Measurements from ENCODE around the gene LYL1.
A peak's percentile ranks its signal among the peaks of the same experiment; 100 is the strongest.
"Not testable (repeated sequence)": the region's sequence is repeated elsewhere in the genome, so short reads cannot be mapped to it uniquely, and the experiment has no call there.

The LYL1 gene

DNA sequence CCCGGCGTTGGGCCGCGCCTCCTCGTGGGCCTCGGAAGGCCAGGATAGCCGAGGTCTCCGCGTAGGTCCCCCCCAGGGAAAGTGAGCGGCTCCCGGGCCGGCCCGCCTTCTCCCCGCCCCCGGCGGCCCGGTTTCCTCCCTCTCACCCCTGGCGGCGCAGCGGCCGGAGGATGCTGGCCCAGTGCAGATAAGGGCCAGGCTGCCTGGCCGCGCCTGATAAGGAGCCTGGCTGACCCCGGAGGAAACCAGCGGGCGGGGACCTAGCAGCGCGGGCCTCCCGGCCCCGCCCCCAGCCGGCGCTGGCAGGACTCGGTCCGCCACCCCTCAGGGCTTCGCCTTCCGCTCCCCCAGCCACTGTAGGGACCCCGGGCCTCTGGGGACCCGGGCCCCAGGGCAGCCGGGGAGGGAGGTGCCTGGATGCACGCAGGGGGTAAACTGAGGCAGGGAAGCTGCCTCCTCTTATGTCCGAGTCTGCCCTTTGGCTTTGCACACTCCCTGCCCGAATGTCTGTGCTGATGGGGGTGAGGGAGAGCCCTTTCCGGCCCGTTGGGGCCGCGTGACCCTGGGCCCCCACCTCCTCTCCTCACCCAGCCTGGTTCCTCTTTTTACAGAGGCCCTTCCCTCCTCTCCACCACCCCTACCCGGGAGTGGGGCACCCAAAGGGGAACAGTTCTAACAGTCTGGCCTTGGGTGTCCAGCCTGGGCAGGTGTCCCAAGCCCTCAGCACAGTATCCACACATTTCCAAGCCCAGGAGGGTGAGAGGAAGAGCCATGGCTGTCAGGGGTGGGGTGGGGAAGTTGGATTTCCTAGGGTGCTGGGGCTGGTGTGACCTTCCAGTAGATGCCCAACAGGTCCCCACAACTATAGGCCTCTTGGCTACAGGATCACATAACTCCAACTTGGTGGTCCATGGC is at the start of gene LYL1:
LYL1 (minus strand) TSS at position 193 of the 915 bp plus-strand sequence. CDS start 1,687 bp downstream, outside the sequence.
- peak; percentile 48 for DNase-seq (ENCODE audit: low read depth)

DNA sequence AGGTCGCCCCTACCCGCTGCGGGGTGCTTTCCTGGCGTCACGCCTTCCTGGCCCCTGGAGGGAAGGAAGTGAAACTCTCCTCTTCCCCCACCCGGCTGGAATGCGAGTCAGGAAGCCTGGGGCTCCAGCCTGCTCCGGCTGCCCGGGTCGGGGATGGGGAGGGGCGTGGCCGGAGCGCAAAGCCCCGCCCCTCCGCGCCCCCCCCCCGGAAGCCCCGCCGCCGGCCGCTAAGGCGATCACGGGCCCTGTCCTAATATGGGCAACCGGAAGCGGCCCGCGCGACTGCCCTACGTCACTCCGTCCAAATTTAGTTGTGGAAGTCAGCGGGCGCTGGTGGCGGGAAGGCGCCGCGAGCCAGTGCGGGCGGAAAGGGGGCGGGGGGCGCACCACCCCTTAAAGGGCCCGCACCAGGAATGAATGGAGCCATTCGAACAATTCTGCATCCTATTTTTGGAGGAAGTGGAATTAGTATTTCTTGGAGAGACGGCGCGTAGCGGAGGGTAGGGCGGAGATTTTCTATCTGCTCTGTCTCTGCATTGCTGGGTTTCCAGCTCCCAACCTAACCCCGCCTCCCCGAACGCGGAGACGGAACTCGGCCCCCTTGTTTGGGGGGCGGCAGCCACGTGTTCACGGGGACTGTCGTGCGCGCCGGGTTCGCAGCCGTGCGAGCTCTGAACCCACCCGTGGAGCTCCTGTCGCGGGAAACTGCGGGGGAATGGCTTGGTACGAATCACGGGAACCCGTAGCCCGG is 49.1 kb upstream of the LYL1 start:
- peak; percentile 98 for DNase-seq (ENCODE audit: low read depth)

DNA sequence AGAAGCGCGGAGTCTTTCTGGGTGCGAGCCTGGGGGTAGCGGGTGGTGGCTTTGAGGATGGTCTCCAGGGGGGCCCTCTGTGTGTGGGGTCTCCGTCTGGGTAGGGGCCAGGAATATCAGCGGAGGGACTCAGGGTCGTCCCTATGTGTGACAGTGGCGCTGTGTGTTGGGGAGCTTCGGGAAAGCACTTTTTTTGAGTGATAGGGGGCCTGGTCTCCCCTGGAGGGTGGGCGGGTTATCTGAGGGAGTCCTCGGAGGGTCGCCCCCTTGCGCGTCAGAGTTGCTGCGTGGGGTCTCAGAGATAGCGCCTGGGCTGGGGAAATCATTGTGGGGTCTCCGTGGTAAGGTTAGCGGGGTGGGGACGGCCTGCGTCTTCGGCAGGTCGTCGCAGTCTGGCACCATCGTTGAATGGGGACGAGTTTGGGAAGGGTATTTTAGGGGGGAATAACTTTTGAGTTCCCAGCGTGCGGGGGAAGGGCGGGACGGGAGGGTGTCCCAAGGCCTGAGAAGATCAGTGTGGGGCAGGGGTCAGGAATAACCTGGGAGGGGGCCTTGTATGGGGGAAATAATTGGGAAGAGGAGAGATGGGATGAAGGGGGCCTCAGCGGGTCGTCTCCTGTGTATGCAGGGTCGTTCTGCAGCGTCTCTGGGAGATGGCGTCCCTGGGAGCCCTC is 48.4 kb upstream of the LYL1 start:
- DNase-seq (ENCODE audit: low read depth) = no peak

DNA sequence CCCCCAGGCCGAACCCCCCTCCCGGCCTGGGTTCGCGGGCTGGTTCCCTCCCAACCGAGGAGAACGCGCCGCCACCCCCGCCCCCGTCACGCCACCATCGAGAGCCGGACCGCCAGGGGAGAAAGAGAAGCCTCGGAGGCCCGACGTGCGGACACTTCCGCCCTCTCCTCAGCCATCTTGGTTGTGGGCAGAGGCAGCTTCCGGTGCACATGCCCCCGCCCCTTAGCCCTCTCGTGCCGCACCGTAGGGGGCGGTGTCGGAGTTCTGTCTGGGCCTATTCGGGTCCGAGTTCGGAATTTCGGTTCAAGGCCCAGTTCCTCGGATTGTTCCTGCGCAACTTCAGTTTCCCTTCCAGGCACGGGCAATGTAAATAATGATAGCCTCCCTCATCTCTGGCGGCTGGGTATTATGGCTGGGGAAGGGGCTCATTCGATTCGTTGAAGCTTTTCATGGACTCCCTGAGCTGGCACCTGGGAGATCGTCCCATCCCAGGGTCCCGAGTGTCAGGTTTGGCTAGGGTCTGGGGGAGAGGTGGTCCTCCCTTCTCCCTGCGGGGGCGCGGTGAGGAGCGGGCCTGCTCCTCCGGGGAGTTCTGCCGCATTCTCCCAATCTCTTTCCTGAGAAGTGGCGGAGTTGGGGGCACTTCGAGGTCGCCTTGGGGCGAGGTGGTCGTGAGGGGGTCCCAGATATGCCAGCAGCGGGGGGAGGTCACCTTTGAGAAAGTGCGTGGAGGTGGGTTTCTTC is 47.7 kb upstream of the LYL1 start, which contains the start of the genes IER2 and STX10:
IER2 (plus strand) TSS at position 225 of the 744 bp plus-strand sequence. CDS start 2,776 bp downstream, outside the sequence.
STX10 (minus strand) TSS at position 189 of the 744 bp plus-strand sequence. CDS start 202 bp downstream, outside the sequence.
- DNase-seq (ENCODE audit: low read depth) = peak; percentile 96

DNA sequence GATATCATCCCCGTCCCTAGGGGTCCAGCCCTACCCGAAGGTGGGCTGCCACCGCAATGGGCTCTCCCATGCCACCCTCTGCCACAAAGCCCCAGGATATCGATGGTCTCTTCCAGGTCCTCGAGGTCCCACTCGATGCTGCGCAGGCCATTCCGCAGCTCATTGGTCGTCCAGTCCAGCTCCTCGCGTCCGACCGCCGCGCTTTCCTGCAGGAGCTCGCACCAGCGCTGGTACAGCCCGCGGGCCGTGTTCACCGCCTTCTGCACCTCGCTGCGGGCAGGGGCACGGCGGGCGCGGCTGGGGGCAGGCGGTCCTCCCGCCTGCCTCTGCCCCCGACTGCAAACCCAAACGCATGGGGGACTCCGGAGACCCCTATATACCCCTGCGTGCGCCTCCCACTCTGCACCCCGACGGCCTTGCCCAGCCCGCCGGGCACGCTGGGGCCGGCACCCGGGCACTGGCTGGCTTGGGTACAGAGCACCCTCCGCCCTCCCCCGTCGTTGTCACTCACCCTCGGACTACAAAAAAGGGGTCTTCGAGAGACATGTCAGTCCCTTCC is 47.0 kb upstream of the LYL1 start:
- no peak for DNase-seq (ENCODE audit: low read depth)

DNA sequence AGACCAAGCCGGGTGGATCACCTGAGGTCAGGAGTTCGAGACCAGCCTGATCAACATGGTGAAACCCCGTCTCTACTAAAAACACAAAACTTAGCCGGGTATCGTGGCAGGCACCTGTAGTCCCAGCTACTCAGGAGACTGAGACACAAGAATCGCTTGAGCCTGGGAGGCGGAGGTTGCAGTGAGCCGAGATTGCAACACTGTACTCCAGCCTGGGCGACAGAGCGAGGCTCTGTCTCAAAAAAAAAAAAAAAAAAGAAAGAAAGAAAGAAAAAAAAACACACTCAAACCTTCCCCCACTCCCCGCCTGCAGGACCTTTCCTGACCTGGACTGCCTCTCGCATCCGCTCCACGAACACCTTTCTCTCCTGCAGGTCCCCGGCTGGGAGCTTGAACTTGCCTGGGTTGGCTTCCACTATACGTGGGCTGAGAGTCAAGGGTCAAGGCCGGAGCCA is 46.5 kb upstream of the LYL1 start:
- DNase-seq (ENCODE audit: low read depth) = not testable (repeated sequence)

DNA sequence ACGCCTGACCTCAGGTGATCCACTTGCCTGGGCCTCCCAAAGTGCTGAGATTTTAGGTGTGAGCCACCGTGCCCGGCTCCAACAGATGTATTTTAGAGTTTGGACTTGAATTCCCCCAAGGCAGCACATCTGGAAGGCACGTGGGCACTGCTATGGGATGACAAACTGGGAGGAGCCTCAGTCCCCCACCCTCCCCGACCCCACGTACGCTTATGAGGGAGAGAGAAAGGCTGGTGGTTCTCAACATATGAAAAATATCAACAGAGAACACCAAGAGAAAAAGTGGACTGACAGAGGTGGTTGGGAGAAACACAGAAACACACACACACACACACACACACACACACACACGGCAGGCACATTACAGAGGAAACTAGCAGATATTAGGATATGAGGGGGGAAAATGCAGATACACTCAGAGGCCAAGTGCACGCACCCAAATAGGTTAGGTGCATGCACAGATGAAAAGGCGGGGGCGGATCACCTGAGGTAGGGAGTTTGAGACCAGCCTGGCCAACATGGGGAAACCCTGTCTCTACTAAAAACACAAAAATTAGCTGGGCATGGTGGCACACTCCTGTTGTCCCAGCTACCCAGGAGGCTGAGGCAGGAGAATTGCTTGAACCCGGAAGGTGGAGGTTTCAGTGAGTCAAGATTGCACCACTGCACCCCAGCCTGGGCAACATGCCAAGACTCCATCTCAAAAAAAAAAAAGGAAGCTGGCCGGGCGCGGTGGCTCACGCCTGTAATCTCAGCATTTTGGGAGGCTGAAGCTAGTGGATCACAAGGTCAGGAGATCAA is 44.3 kb upstream of the LYL1 start:
- DNase-seq (ENCODE audit: low read depth) = peak; percentile 46

DNA sequence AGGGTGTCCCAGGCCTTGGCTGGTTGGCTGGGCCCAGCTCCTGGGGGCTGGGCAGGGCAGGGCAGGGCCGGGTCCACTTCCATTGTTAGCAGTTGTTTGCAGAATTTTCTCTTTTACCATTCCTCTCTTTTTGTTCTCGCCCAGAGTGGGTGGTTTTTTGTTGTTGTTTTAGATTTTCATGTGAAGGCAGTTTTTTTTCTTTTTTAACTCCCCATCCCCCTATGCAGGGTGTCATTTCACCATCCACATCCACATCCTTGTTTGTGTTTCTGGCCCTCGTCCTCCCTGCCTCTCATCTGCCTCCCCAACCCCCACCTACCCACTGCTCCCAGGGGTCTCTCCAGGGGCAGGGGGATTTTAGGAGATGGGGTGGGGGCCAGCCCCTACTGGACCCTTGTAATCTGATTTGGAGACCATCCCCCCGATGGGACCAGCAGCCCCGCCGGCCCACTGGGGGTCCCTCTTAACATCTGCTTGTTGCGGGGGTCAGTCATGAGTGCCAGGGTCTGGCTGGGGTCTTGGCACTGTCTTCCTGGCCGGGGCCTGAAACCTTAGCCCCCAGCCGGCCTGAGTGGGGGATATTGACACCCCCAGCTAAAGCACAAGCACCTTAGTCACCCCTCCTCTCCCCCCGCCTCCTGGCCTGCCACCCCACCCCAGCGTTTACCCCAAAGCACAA is 37.1 kb upstream of the LYL1 start:
- DNase-seq (ENCODE audit: low read depth) = no peak

DNA sequence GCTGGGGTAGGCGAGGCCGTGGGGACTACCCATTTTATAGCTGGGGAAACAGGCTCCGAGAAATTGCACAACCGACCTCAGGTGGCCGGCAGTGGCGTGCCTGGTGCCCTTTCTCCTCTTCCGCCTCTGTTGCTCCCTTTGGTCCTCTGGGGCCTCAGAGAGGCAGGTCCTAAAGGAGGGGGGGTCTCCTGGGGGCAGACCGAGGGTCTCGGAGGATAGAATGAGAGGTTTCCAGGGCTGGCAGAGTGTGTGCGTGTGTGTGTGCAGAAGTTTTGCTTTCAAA is 36.2 kb upstream of the LYL1 start:
- no peak for DNase-seq (ENCODE audit: low read depth)

DNA sequence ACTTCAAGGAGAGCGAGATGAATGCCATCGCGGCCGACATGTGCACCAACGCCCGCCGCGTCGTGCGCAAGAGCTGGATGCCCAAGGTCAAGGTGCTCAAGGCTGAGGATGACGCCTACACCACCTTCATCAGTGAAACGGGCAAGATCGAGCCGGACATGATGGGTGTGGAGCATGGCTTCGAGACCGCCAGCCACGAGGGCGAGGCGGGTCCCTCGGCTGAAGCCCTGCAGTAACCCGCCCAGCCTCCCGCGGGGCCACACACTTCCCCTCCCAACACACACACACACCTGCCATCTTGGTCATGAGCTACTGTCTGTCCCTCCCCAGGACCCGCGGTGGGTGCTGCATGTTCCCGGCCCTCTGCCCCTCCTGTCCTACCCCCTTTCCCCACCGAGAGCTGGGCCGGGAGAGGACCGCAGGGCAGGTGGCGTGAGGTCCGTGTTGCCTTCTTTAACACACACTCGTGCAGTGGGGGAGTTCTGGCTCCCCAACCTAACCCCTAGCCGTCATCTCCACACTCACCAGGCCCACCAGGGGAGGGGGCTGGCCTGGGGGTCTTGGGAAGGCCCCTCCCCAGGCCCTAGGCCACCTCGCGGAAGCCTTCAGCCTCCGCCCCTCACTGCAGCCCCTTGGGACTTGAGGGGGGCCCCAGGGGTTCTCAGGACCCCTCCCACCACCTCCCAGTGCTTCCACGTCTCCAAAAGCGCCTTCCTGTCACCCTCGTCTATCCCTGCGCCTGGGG is 35.7 kb upstream of the LYL1 start:
- no peak for DNase-seq (ENCODE audit: low read depth)

DNA sequence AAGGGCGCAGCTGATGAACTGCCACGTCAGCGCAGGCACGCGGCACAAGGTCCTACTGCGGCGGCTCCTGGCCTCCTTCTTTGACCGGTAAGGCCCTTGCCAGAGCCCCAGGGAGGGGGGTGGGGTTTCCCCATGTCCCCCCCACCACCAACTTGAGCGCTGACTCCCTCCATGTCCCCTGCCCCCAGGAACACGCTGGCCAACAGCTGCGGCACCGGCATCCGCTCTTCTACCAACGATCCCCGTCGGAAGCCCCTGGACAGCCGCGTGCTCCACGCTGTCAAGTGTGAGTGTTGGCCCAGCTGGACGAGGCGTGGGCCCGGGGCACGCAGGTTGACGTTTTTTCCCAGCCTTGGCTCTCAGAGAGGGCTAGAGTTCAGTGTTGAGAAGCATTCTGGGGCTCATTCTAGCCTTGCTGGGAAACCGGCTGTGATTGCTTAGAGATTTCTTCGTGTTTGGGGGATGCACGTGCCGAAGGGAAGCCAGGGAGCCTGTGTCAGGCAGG is 34.7 kb upstream of the LYL1 start:
- no peak for DNase-seq (ENCODE audit: low read depth)

DNA sequence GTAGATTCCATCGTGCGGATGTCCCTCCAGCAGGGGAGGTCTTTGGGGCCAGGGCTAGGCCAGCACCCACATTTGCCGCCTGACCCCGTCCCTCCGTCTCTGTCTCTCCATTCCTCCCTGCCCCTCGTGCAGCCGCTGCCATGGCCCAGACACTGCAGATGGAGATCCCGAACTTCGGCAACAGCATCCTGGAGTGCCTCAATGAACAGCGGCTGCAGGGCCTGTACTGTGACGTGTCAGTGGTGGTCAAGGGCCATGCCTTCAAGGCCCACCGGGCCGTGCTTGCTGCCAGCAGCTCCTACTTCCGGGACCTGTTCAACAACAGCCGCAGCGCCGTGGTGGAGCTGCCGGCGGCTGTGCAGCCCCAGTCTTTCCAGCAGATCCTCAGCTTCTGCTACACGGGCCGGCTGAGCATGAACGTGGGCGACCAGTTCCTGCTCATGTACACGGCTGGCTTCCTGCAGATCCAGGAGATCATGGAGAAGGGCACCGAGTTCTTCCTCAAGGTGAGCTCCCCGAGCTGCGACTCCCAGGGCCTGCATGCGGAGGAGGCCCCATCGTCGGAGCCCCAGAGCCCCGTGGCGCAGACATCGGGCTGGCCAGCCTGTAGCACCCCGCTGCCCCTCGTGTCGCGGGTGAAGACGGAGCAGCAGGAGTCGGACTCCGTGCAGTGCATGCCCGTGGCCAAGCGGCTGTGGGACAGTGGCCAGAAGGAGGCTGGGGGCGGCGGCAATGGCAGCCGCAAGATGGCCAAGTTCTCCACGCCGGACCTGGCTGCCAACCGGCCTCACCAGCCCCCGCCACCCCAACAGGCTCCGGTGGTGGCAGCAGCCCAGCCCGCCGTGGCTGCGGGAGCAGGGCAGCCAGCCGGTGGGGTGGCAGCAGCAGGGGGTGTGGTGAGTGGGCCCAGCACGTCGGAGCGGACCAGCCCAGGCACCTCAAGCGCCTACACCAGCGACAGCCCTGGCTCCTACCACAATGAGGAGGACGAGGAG is 32.7 kb upstream of the LYL1 start:
- DNase-seq (ENCODE audit: low read depth) = no peak

DNA sequence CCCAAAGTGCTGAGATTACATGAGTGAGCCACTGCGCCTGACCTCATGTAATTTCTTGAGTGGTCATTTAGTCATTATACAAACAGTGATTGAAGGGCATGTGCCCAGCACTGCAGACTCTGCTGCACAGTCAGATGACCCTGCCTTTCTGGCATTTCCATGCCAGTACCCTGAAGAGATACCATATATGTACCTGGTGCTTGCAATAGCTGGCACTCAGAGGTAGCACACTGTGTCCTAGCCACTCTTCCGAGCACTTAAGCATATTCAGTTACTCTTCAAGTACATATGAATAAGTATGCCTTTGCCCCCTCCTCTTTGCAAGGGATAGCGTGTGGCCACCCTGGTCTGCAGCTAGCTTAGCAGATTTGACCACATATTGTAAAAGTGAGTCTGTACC is 32.0 kb upstream of the LYL1 start:
- DNase-seq (ENCODE audit: low read depth) = no peak

DNA sequence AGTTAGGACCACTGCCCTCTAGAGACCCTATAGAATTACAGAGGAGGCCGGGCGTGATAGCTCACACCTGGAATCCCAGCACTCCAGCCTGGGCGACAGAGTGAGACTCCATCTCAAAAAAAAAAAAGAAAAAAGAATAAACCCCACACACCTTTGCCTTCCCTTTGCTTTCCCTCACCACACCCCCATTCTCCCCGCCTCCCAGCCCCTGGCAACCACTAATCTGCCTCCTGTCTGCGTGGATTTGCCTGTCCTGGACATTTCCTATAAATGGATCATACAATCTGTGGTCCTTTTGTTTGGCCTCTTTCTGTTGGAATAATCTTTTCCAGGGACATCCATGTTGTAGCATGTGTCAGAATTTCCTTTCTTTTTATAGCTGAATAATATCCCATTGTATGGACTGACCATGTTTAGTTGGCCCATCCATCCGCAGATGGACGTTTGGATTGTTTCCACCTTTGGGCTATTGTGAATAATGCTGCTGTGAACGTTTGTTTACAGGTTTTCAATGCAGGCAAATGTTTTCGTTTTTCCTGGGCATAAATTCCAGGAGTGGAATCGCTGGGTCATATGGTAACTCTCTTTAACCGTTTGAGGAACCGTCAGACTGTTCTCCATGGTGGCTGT is 30.7 kb upstream of the LYL1 start:
- DNase-seq (ENCODE audit: low read depth) = no peak

DNA sequence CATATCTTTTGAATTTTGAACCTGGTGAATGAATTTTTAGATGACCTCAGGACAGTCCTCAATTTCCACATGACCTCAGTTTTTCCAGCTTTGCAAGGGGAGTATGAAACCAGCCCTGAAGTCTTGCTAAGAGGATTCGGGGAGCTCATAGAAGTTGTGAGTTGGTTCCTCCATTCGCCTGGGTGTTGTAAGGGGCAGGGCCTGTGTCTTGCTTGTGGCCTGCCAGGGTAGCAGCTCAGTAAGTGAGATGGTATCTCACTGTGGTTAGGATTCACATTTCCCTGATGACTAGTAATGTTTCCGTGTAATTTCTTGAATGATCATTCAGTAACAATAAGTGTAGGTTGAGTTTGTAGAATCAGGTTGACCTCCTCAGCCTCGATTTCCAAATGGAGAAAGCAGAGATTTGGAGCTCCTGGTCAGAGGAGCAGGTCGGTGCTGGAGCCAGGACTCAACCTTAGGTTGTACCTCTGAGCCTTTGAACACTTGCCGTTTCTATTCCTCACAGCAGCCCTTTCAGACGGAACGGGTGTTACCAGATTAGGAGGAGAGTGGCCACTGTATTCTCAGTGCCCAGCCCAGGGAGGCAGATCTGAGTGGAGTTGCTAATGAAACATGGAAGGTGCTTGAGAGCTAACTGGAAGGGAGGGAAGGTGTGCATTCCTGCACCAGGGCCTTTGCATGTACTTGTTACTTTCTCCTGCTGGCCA is 30.0 kb upstream of the LYL1 start:
- DNase-seq (ENCODE audit: low read depth) = peak; percentile 43

DNA sequence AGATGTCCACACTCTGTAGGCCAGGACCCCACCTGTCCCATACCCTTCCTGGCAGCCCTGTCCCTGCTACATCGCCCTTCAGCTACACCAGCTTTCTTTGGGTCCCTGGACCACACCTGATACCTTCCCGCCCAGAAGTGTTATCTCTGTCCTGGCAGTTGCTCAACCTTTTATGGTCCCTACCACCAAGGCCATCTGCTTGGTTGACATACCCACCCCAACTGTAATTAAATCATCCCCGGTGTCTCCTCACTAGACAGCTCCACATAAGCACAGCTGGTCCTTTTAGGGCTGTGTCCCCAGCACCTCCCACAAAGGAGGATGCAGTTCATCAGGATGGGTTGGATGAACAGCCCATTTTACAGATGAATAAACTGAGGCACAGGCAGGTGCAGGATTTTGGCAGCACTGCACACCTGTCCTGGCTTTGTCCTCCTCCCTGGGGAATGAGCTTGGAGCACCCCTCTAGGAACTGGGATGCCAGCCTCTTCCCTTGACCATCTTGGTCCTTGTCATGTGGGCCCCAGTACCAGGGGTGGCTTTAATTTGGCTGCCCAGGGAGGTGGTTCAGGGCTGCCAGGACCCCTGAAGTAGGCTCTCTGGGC is 28.3 kb upstream of the LYL1 start:
- DNase-seq (ENCODE audit: low read depth) = no peak

Data from fibroblast of gingiva (primary cell).